ENCODE results near the gene PRRT1B.

PRRT1B gene

DNA sequence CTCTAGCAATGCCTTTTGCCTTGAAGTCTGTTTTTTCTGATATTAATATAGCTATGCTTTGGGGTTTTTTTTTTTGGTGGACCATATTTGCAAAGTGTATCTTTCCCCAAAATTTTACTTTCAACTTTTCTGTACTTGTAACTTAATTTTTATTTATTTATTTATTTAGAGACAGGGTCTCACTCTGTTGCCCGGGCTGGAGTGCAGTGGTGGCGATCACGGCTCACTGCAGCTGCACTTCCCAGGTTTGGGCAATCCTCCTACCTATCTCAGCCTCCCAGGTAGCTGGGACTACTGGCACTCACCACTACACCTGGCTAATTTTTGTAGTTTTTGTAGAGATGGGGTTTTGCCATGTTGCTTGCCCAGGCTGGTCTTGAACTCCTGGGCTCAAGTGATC is 20.8 kb downstream of the PRRT1B start:
- Histone ChIP-seq H3K4me1 (ENCODE audit: control insufficient read depth in 1 of 2, insufficient read depth in 2 of 2, low read length in 2 of 2) (no peaks in the 10 kb centered on the region), H3K36me3 (ENCODE audit: control insufficient read depth in 1 of 2, insufficient read depth in 2 of 2, low read length in 2 of 2) (peaks cover 0 to 9% of the 10 kb centered on the region in 2 donors), H3K9me3 (ENCODE audit: control insufficient read depth in 1 of 2, low read length in 2 of 2) (no peaks in the 10 kb centered on the region), H3K27me3 (ENCODE audit: control insufficient read depth in 1 of 2, insufficient read depth in 2 of 2, low read length in 2 of 2) (no peaks in the 10 kb centered on the region), H3K4me3 (ENCODE audit: low read depth in 1 of 2, low read length in 2 of 2) (no peak overlapping the region), H3K9ac (ENCODE audit: low read depth in 1 of 2, low read length in 2 of 2) (no peak overlapping the region), H3K27ac (ENCODE audit: low read depth, low read length) (no peak overlapping the region)

DNA sequence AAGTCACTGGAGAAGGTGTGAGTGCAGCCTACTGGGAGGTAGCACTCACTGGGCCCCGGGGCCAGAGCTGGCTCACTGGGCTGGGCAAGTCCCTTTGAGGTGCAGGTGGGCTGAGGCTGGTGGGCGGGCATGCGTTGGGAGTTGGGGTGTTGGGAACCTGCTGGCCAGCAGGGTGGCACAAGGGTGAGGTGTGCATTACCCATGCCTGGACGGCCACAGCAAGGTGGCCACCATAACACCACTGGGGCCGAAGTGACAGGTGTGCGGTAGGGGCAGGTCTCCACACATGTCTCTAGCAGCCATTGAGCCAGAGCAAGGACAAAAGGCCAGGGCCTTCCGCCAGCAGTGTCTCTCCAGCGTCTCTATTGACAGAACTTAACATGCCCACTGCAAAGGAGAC is 22.6 kb downstream of the PRRT1B start:
- H3K4me3 ChIP-seq (ENCODE audit: low read depth in 1 of 2, low read length in 2 of 2): no peak overlapping the region
- H3K27ac ChIP-seq (ENCODE audit: low read depth, low read length): no peak overlapping the region
- H3K36me3 ChIP-seq (ENCODE audit: control insufficient read depth in 1 of 2, insufficient read depth in 2 of 2, low read length in 2 of 2): peaks cover 3 to 10% of the 10 kb centered on the region in 2 donors
- no peaks in the 10 kb centered on the region for H3K9me3 ChIP-seq (ENCODE audit: control insufficient read depth in 1 of 2, low read length in 2 of 2)
- no peak overlapping the region for H3K9ac ChIP-seq (ENCODE audit: low read depth in 1 of 2, low read length in 2 of 2)
- H3K4me1 ChIP-seq (ENCODE audit: control insufficient read depth in 1 of 2, insufficient read depth in 2 of 2, low read length in 2 of 2): no peaks in the 10 kb centered on the region
- no peaks in the 10 kb centered on the region for H3K27me3 ChIP-seq (ENCODE audit: control insufficient read depth in 1 of 2, insufficient read depth in 2 of 2, low read length in 2 of 2)

DNA sequence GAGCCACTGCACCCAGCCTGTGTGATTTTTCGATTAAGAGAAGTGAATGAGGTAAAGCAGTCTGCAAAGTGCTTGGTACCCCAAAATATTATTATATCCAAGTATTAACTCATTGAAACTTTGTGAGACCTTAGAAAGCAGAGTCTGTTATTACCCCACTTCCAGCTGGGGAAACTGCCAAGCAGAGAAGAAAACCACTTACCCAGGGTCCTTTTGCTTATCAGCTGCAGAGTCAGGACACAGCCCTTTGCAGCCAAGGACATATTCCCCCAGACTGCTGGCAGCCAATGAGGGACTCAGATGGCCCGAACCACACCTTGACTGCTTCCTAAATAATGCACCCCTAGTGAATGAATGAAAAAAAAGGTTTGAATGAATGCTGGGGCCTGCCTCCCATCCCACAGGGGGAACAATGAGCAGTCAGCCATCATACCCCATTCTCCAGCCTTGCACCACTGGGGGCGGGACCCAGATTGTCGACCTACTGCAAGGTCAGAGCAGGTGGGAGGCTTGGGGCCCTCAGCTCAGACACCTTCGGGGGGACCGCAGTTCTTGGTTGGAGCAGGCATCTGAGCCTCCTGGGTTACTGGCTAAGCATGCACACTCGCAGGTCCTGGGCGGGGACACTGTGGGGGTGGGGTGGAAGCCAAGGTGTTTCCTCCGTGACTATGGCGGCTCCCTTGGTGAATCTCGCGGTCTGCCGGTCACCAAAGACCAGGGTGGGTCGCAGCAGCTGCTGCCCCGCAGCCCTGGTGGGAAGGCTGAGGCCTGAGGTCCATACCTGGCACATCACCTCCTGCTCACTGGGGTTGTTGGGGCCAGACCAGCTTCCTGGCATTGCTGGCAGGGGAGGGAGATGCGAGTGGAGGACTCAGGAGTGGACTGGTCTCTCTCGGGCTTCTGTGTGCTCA is 29.7 kb downstream of the PRRT1B start:
- Histone ChIP-seq H3K36me3 (ENCODE audit: control insufficient read depth in 1 of 2, insufficient read depth in 2 of 2, low read length in 2 of 2) (peaks cover 16 to 51% of the 10 kb centered on the region in 2 donors), H3K9me3 (ENCODE audit: control insufficient read depth in 1 of 2, low read length in 2 of 2) (no peaks in the 10 kb centered on the region), H3K27ac (ENCODE audit: low read depth, low read length) (no peak overlapping the region), H3K4me3 (ENCODE audit: low read depth in 1 of 2, low read length in 2 of 2) (no peak overlapping the region), H3K9ac (ENCODE audit: low read depth in 1 of 2, low read length in 2 of 2) (no peak overlapping the region), H3K4me1 (ENCODE audit: control insufficient read depth in 1 of 2, insufficient read depth in 2 of 2, low read length in 2 of 2) (no peaks in the 10 kb centered on the region), H3K27me3 (ENCODE audit: control insufficient read depth in 1 of 2, insufficient read depth in 2 of 2, low read length in 2 of 2) (no peaks in the 10 kb centered on the region)

DNA sequence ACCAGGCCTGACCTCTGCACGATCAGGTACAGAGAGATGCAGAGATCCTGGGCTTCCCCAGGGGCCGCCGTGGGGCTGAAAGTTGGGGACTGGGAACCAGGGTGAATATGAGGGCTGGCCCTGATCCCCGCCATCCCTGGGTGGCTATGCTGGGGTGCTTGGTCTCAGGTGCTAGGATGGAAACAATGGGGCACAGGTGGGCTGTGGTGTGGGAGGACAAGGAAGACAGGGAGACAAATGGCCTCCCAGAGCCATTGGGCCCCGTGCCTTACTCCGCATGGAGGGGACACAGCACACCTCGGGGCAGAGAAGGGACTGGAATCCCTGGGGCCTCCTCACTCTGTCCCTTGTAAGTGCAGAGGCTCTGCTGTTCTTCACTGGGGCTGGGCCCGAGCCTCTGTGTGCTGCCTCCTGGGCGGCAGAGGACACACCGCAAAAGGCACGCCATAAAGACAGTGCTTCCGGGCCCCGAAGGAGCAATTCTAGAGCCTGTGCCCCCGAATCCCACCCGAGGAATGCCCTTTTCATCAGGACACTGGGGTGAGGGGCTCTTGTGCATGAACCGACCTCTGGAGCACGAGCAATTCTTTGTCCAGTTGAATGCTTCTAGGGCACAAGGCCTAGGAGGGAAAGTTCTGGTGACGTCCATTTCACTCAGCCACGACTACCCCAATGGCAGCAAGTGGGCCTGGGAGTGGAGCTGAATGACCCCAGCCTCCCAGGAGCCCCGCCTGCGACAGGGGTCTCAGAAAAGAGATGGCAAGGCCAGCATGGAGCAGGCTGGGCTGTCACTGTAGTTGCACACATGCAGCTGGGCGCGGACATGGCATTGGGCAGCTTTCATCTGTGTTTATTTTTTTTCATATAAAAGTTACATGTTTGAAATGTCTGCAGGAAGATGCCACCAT is 30.9 kb downstream of the PRRT1B start:
- Histone ChIP-seq H3K27ac (ENCODE audit: low read depth, low read length) (no peak overlapping the region), H3K4me1 (ENCODE audit: control insufficient read depth in 1 of 2, insufficient read depth in 2 of 2, low read length in 2 of 2) (no peaks in the 10 kb centered on the region), H3K36me3 (ENCODE audit: control insufficient read depth in 1 of 2, insufficient read depth in 2 of 2, low read length in 2 of 2) (peaks cover 18 to 56% of the 10 kb centered on the region in 2 donors), H3K4me3 (ENCODE audit: low read depth in 1 of 2, low read length in 2 of 2) (no peak overlapping the region), H3K27me3 (ENCODE audit: control insufficient read depth in 1 of 2, insufficient read depth in 2 of 2, low read length in 2 of 2) (no peaks in the 10 kb centered on the region), H3K9ac (ENCODE audit: low read depth in 1 of 2, low read length in 2 of 2) (no peak overlapping the region), H3K9me3 (ENCODE audit: control insufficient read depth in 1 of 2, low read length in 2 of 2) (no peaks in the 10 kb centered on the region)

DNA sequence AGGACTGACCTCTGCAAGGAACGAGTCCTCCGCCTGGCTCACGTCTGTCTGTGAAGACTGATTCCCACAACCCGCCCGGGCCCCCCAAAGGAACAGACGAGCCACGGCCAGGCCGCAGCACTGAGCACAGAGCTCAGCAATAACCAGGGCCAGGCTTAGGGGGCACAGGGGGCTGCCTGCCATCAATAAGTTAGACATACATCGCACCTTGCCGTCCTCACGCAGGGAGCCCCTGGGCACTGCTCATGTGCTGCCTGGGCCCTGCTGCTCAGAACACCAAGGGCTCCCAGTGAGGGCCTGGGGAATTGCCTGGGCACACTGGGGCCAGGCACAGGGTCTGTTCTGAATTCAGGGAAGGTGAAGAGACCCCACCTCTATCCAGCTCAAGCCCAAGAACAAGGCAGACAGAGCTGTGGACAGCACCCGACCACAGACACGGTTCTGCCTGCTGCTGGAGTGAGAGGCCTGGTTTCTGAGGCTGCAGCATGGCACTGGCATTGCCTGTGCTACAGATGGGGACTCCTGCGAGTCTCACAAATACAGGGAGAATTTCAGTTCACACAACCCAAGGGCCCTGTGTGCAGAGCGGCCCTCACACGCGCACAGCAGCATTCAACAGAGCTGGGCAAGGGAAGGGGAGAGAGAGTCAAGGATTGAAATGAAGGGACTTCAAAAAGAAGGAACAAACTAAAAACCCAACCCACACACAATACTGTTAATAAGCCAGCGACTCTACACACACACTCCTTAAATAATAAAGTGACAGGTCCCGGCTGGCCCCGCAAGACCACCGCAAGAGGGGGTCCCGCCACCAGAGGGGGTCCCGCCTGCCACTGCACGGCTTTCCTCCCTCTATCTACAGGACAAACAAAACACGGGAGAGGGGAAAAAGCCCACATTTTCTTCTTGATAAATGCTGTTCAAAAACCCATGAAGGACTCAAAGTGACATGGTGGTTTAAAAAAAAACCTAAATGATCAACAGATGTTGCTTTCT is 32.0 kb downstream of the PRRT1B start:
- Histone ChIP-seq H3K9me3 (ENCODE audit: control insufficient read depth in 1 of 2, low read length in 2 of 2) (no peaks in the 10 kb centered on the region), H3K4me3 (ENCODE audit: low read depth in 1 of 2, low read length in 2 of 2) (no peak overlapping the region), H3K9ac (ENCODE audit: low read depth in 1 of 2, low read length in 2 of 2) (no peak overlapping the region), H3K36me3 (ENCODE audit: control insufficient read depth in 1 of 2, insufficient read depth in 2 of 2, low read length in 2 of 2) (peaks cover 22 to 64% of the 10 kb centered on the region in 2 donors), H3K27ac (ENCODE audit: low read depth, low read length) (no peak overlapping the region), H3K4me1 (ENCODE audit: control insufficient read depth in 1 of 2, insufficient read depth in 2 of 2, low read length in 2 of 2) (no peaks in the 10 kb centered on the region), H3K27me3 (ENCODE audit: control insufficient read depth in 1 of 2, insufficient read depth in 2 of 2, low read length in 2 of 2) (no peaks in the 10 kb centered on the region)

DNA sequence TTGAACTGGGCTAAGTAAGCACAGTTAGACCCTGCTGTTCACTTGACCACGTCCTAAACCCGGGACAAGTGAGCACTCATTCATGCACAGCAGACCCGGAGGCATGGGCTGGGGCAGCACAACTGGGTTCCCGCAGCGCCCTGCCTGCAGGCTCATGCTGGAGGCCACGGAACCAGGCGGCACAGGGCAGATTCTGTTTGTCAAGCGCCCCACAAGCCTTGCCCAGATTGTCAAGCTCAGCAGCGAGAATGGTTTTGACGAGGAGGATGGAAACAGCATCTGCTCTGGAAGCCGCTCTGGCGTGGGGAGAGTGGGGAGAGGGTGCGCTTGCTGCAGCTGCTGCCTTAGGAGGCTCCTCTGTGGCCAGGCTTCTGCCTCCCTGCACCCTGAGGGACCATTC is 32.7 kb downstream of the PRRT1B start:
- H3K36me3 ChIP-seq (ENCODE audit: control insufficient read depth in 1 of 2, insufficient read depth in 2 of 2, low read length in 2 of 2): peaks cover 29 to 71% of the 10 kb centered on the region in 2 donors

DNA sequence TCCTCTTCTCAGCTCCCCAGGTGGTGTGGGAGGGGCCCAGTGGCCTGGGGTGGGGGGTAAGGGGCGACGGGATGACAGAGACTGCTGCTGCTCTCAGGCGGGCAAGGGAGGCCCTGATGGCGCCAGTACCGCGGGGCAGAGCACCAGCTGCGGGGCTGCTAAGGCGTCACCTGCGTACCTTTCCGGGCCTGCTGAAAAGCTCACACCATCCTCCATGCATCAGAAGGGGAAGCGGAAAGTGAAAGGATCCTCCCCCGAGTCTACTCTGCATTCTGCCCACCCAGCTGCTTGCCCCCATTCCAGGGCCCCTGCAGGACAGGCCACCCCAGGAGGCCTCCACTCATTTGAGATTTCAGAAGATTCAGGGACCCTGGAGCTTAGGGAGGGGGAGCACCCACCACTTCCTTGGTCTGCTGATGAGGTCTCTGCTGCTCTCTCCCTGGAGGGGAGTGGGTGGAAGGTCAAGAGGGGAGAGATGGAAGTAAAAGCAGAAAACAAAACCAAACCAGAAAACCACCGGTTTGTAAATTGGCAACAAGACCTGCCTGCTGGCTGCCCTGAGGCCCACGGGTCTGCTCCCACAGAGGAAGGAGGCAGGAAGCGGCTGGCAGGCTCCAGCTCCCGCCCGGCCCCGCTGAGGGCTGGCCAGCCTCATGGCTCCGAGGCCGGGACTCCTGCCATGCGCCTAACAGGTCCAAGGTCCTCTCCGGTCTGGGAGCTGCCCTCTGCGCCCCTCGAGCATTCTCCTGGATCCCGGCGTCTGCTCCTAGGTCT is 33.6 kb downstream of the PRRT1B start:
- Histone ChIP-seq H3K36me3 (ENCODE audit: control insufficient read depth in 1 of 2, insufficient read depth in 2 of 2, low read length in 2 of 2) (peaks cover 30 to 80% of the 10 kb centered on the region in 2 donors), H3K9me3 (ENCODE audit: control insufficient read depth in 1 of 2, low read length in 2 of 2) (no peaks in the 10 kb centered on the region), H3K9ac (ENCODE audit: low read depth in 1 of 2, low read length in 2 of 2) (no peak overlapping the region), H3K4me1 (ENCODE audit: control insufficient read depth in 1 of 2, insufficient read depth in 2 of 2, low read length in 2 of 2) (no peaks in the 10 kb centered on the region), H3K27me3 (ENCODE audit: control insufficient read depth in 1 of 2, insufficient read depth in 2 of 2, low read length in 2 of 2) (no peaks in the 10 kb centered on the region), H3K4me3 (ENCODE audit: low read depth in 1 of 2, low read length in 2 of 2) (no peak overlapping the region), H3K27ac (ENCODE audit: low read depth, low read length) (no peak overlapping the region)

More for the DNA sequence above, 32.7 kb downstream of the PRRT1B start:
- Histone ChIP-seq H3K4me1 (ENCODE audit: control insufficient read depth in 1 of 2, insufficient read depth in 2 of 2, low read length in 2 of 2) (no peaks in the 10 kb centered on the region), H3K27me3 (ENCODE audit: control insufficient read depth in 1 of 2, insufficient read depth in 2 of 2, low read length in 2 of 2) (no peaks in the 10 kb centered on the region), H3K27ac (ENCODE audit: low read depth, low read length) (no peak overlapping the region), H3K9ac (ENCODE audit: low read depth in 1 of 2, low read length in 2 of 2) (no peak overlapping the region), H3K4me3 (ENCODE audit: low read depth in 1 of 2, low read length in 2 of 2) (no peak overlapping the region), H3K9me3 (ENCODE audit: control insufficient read depth in 1 of 2, low read length in 2 of 2) (no peaks in the 10 kb centered on the region)

DNA sequence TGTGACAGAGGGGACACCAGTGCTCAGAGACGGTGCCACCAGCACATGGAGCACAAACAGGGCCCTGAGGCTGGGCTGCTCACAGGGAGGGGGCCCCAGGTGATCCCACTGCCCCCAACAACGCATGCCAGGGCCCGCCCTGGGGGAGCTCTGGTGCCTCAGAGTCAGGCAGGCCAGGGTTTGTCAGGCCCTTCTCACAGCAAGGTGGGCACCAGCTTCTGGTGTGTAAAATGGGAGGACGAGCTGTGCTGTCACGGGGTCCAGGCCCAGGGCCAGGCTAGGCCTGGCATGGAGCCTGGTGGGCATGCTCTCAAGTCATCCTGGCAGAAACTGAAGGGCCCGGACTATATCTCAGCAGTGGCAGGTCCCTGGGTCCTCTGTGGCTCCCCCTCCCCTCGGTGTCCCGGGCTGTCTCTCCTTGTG is 34.5 kb downstream of the PRRT1B start:
- H3K4me1 ChIP-seq (ENCODE audit: control insufficient read depth in 1 of 2, insufficient read depth in 2 of 2, low read length in 2 of 2): peaks cover 0 to 3% of the 10 kb centered on the region in 2 donors
- H3K36me3 ChIP-seq (ENCODE audit: control insufficient read depth in 1 of 2, insufficient read depth in 2 of 2, low read length in 2 of 2): peaks cover 34 to 88% of the 10 kb centered on the region in 2 donors
- H3K27me3 ChIP-seq (ENCODE audit: control insufficient read depth in 1 of 2, insufficient read depth in 2 of 2, low read length in 2 of 2): no peaks in the 10 kb centered on the region
- H3K27ac ChIP-seq (ENCODE audit: low read depth, low read length): no peak overlapping the region
- no peaks in the 10 kb centered on the region for H3K9me3 ChIP-seq (ENCODE audit: control insufficient read depth in 1 of 2, low read length in 2 of 2)
- H3K4me3 ChIP-seq (ENCODE audit: low read depth in 1 of 2, low read length in 2 of 2): no peak overlapping the region
- H3K9ac ChIP-seq (ENCODE audit: low read depth in 1 of 2, low read length in 2 of 2): no peak overlapping the region

DNA sequence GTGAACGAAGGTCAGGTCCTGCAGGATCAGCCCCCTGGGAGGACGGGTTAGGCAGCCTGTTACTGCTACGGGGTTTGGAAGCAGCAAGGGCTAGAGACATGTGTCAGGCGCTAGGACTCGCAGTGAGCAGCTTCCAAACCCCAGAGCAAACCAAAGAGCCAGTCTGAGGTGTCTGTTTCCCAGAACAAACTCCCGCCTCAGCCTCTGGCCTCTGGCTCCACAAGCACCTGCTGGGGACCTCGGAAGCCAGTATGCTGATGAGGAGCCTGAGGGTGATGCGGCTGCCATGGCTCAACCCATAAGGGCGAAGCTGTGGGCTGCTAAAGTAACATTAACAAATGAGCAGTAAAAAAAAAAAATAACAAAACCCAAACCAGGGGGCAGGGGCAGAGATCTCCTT is 35.0 kb downstream of the PRRT1B start:
- no peak overlapping the region for H3K27ac ChIP-seq (ENCODE audit: low read depth, low read length)
- peaks cover 0 to 4% of the 10 kb centered on the region in 2 donors for H3K4me1 ChIP-seq (ENCODE audit: control insufficient read depth in 1 of 2, insufficient read depth in 2 of 2, low read length in 2 of 2)
- peaks cover 38 to 89% of the 10 kb centered on the region in 2 donors for H3K36me3 ChIP-seq (ENCODE audit: control insufficient read depth in 1 of 2, insufficient read depth in 2 of 2, low read length in 2 of 2)
- H3K9ac ChIP-seq (ENCODE audit: low read depth in 1 of 2, low read length in 2 of 2): no peak overlapping the region
- no peaks in the 10 kb centered on the region for H3K27me3 ChIP-seq (ENCODE audit: control insufficient read depth in 1 of 2, insufficient read depth in 2 of 2, low read length in 2 of 2)
- H3K4me3 ChIP-seq (ENCODE audit: low read depth in 1 of 2, low read length in 2 of 2): no peak overlapping the region
- no peaks in the 10 kb centered on the region for H3K9me3 ChIP-seq (ENCODE audit: control insufficient read depth in 1 of 2, low read length in 2 of 2)

Measured in duodenal mucosa (tissue), 2 donors.